AG09319 (cell line): ENCODE measurements around the gene SLC25A36.
"Not testable (repeated sequence)": the region's sequence is repeated elsewhere in the genome, so short reads cannot be mapped to it uniquely, and the experiment has no call there.

Experiments used
- DNase-seq: peaks from one replicate; pipeline ENCODE4 v3.0.0-alpha.2; 2010; ENCODE audit warnings: low read depth; ENCODE audit errors: extremely low read depth
- CTCF ChIP-seq: IDR thresholded peaks from 2 replicates; pipeline ENCODE4 v1.5.1; 2011; ENCODE audit warnings: low read depth, mild to moderate bottlenecking, inconsistent platforms, low read length, moderate library complexity

The SLC25A36 gene

GRCh38 chr3:141012571-141012970 lies 70.9 kb downstream of the SLC25A36 start:
- TF ChIP-seq CTCF: no peak

GRCh38 chr3:141015481-141015880 lies 73.8 kb downstream of the SLC25A36 start:
- no peak for TF ChIP-seq CTCF
- DNase-seq: no peak

More at GRCh38 chr3:141012571-141012970, 70.9 kb downstream of the SLC25A36 start:
- no peak for DNase-seq

GRCh38 chr3:141017366-141018322 lies 76.0 kb downstream of the SLC25A36 start:
- DNase-seq: not testable (repeated sequence)

GRCh38 chr3:141019244-141019643 lies 77.6 kb downstream of the SLC25A36 start:
- no peak for DNase-seq
- TF ChIP-seq CTCF: no peak

GRCh38 chr3:141020143-141020830 lies 78.7 kb downstream of the SLC25A36 start:
- no peak for DNase-seq
- no peak for TF ChIP-seq CTCF

GRCh38 chr3:141021261-141021660 lies 79.6 kb downstream of the SLC25A36 start:
- no peak for TF ChIP-seq CTCF
- no peak for DNase-seq
